ENCODE data around the gene AMDHD2. TPM values are rescaled to one million over a fixed set of nuclear protein-coding genes. Genes with fewer than 3 reads are reported as not detected.

Gene AMDHD2
- total and polyA plus RNA-seq, 2 of the 13 experiments (the other 11 are each of a cell fraction or from before 2014, with no cell fraction given): 33.5 to 39.1 TPM

- TF ChIP-seq ATF2 (CRISPR knock-in tag; IDR thresholded peaks at IDR 0.05): peak; percentile 75; the same call in 1 of the 2 replicates
- TF ChIP-seq NFIC (IDR thresholded peaks at IDR 0.05; ENCODE audit: low read length): 0 out of 2 replicates have a peak, but pooled peaks have one; percentile 34
- peak; percentile 43 to 90; a peak in 3 of 4 replicates for TF ChIP-seq POLR2A (IDR thresholded peaks at IDR 0.05; ENCODE audit: insufficient read depth in 1 of 2, low read depth in 2 of 2, low read length in 2 of 2)
- TF ChIP-seq MYNN (CRISPR knock-in tag; IDR thresholded peaks at IDR 0.05; ENCODE audit: low read depth): no peak
- no peak for TF ChIP-seq ZNF282 (IDR thresholded peaks at IDR 0.05; ENCODE audit: partially characterized antibody)
- peak; percentile 38; the same call in 1 of the 2 replicates for TF ChIP-seq KDM3A (CRISPR knock-in tag; IDR thresholded peaks at IDR 0.05; ENCODE audit: low read depth)
- TF ChIP-seq ELK4 (CRISPR knock-in tag; IDR thresholded peaks at IDR 0.05; ENCODE audit: borderline replicate concordance): no peak
- TF ChIP-seq DMAP1 (CRISPR knock-in tag; IDR thresholded peaks at IDR 0.05): peak; percentile 62; the same call in 1 of the 2 replicates
- no peak for TF ChIP-seq ZNF367 (CRISPR knock-in tag; IDR thresholded peaks at IDR 0.05; ENCODE audit: borderline replicate concordance)
- peak; percentile 89; the same call in 1 of the 2 replicates for TF ChIP-seq NFKB2 (CRISPR knock-in tag; IDR thresholded peaks at IDR 0.05; ENCODE audit: borderline replicate concordance)
- no peak; the same call in 1 of the 2 replicates for TF ChIP-seq ZBTB20 (CRISPR knock-in tag; IDR thresholded peaks at IDR 0.05; ENCODE audit: borderline replicate concordance, low read depth)
- peak; percentile 74 for TF ChIP-seq ZNF574 (CRISPR knock-in tag; IDR thresholded peaks at IDR 0.05)
- peak; percentile 78 for TF ChIP-seq NFYB (CRISPR knock-in tag; IDR thresholded peaks at IDR 0.05)
- no peak for TF ChIP-seq REXO4 (CRISPR knock-in tag; IDR thresholded peaks at IDR 0.05; ENCODE audit: borderline replicate concordance)
- no peak for TF ChIP-seq SMAD3 (CRISPR knock-in tag; IDR thresholded peaks at IDR 0.05)
- peak; percentile 38; the same call in 1 of the 2 replicates for TF ChIP-seq ZNF660 (CRISPR knock-in tag; IDR thresholded peaks at IDR 0.05; ENCODE audit: borderline replicate concordance, low read depth)
- TF ChIP-seq FOXO1 (CRISPR knock-in tag; IDR thresholded peaks at IDR 0.05): no peak; the same call in 1 of the 2 replicates
- TF ChIP-seq GPBP1L1 (CRISPR knock-in tag; IDR thresholded peaks at IDR 0.05): no peak
- TF ChIP-seq EEA1 (CRISPR knock-in tag; IDR thresholded peaks at IDR 0.05; ENCODE audit: borderline replicate concordance): no peak
- TF ChIP-seq ZUFSP (CRISPR knock-in tag; IDR thresholded peaks at IDR 0.05; ENCODE audit: borderline replicate concordance): no peak
- 0 out of 2 replicates have a peak, but pooled peaks have one; percentile 40 for TF ChIP-seq ZNF124 (CRISPR knock-in tag; IDR thresholded peaks at IDR 0.05)
- TF ChIP-seq SMC3 (IDR thresholded peaks at IDR 0.05; ENCODE audit: low read length): no peak
Observed at GRCh38 chr16:2531696-2532493, 11.7 kb downstream of the AMDHD2 start (continued).
